B cell (primary cell): ENCODE data around the gene TSPAN9. TPM values are rescaled to one million over a fixed set of nuclear protein-coding genes. Genes with fewer than 3 reads are reported as not detected.

Experiments used
- ATAC-seq: fragments of 200-7000 bp; cut with Tn5 transposase; one replicate; pipeline ENCODE4 v1.10.0; 2021; ENCODE audit warnings: low read depth, mild to moderate bottlenecking, moderate number of reproducible peaks, moderate library complexity
- CTCF ChIA-PET: fragments of 350-600 bp; sonication (Branson Sonifier 250); formaldehyde crosslinking; loops from one replicate; lab custom pipeline; 2021; ENCODE audit warnings: antibody characterized with exemption, inconsistent platforms; lab: Charles Lee
- POLR2A ChIA-PET: fragments of 350-600 bp; sonication (Branson Sonifier 250); formaldehyde crosslinking; loops from one replicate; lab custom pipeline; 2021; ENCODE audit warnings: antibody characterized with exemption; lab: Charles Lee
- DNase-seq: peaks from one replicate; pipeline ENCODE4 v3.0.0; 2013
- H2AFZ ChIP-seq: 2 replicates; pipeline ENCODE4 v1.6.1; 2012; ENCODE audit warnings: mild to moderate bottlenecking, low read depth, low read length; ENCODE audit not compliant: insufficient read depth, poor library complexity, severe bottlenecking
- H3K27ac ChIP-seq, 2 donors: 1 replicate in 1 of 2; 2 replicates in 1 of 2; pipeline ENCODE4 v1.5.1; 2012 to 2013; ENCODE audit warnings: low read length in 2 of 2, mild to moderate bottlenecking in 2 of 2, moderate library complexity in 1 of 2
- H3K27me3 ChIP-seq, 4 experiments: fragments of 200-600 bp in 1 of 4; sonication (generic) in 1 of 4; replicated peaks in 1 of 4; 1 replicate in 2 of 4; 2 replicates in 2 of 4; pipeline versions ENCODE4 v1.6.1 to v1.7.0; 2013 to 2016; ENCODE audit warnings: low read length in 3 of 4, mild to moderate bottlenecking in 2 of 4, mixed read lengths in 1 of 4, moderate library complexity in 1 of 4; ENCODE audit not compliant: insufficient read depth in 4 of 4, control insufficient read depth in 3 of 4; ENCODE audit errors: control extremely low read depth in 1 of 4
- H3K36me3 ChIP-seq, 2 experiments: replicated peaks in 1 of 2; 1 replicate in 1 of 2; 2 replicates in 1 of 2; pipeline versions ENCODE4 v1.6.1 to v1.7.1; 2013; ENCODE audit warnings: low read length in 1 of 2; ENCODE audit not compliant: insufficient read depth in 2 of 2, control insufficient read depth in 1 of 2; ENCODE audit errors: control extremely low read depth in 1 of 2, extremely low read depth in 1 of 2
- H3K4me1 ChIP-seq, 2 donors: fragments of 200-600 bp in 1 of 2; sonication (generic) in 1 of 2; 1 replicate in 1 of 2; 2 replicates in 1 of 2; pipeline versions ENCODE4 v1.5.1 to v1.6.1; 2013 to 2017; ENCODE audit warnings: low read length in 2 of 2; ENCODE audit not compliant: control insufficient read depth in 2 of 2, insufficient read depth in 2 of 2
- H3K4me2 ChIP-seq: replicated peaks from 2 replicates; pipeline ENCODE3; 2012; ENCODE audit warnings: mild to moderate bottlenecking, low read depth, low read length; ENCODE audit not compliant: poor library complexity, severe bottlenecking
- H3K4me3 ChIP-seq, 5 experiments: fragments of 200-600 bp in 1 of 5; sonication (generic) in 1 of 5; 1 replicate in 3 of 5; 2 replicates in 2 of 5; pipeline versions ENCODE4 v1.5.1 to v1.7.0; 2011 to 2016; ENCODE audit warnings: low read length in 4 of 5, mild to moderate bottlenecking in 4 of 5, low read depth in 2 of 5, control low read depth in 1 of 5, moderate library complexity in 1 of 5; ENCODE audit not compliant: insufficient read depth in 1 of 5; ENCODE audit errors: control extremely low read depth in 1 of 5, extremely low read depth in 1 of 5
- H3K79me2 ChIP-seq: fragments of 200-600 bp; sonication (generic); one replicate; pipeline ENCODE4 v1.6.0; 2016; ENCODE audit warnings: low read length; ENCODE audit not compliant: control insufficient read depth, insufficient read depth
- H3K9ac ChIP-seq: fragments of 200-600 bp; sonication (generic); 2 replicates; pipeline ENCODE4 v1.6.1; 2017; ENCODE audit warnings: mild to moderate bottlenecking, low read length, moderate library complexity
- H3K9me3 ChIP-seq, 3 donors: one replicate each; pipeline versions ENCODE4 v1.6.1 to v1.7.1; 2013; ENCODE audit warnings: low read length in 2 of 3; ENCODE audit not compliant: control insufficient read depth in 2 of 3, insufficient read depth in 1 of 3; ENCODE audit errors: control extremely low read depth in 1 of 3
- H4K20me1 ChIP-seq: 2 replicates; pipeline ENCODE4 v1.6.0; 2012; ENCODE audit warnings: mild to moderate bottlenecking, low read length; ENCODE audit not compliant: insufficient read depth, control insufficient read depth, poor library complexity, severe bottlenecking
- H3K27ac Mint-ChIP-seq: one replicate; pipeline ENCODE4 v1.8.0; 2021; ENCODE audit warnings: mixed read lengths
- H3K27me3 Mint-ChIP-seq: one replicate; pipeline ENCODE4 v1.8.0; 2021; ENCODE audit warnings: mixed read lengths
- H3K4me1 Mint-ChIP-seq: one replicate; pipeline ENCODE4 v1.8.0; 2021; ENCODE audit warnings: mixed read lengths
- H3K4me3 Mint-ChIP-seq: one replicate; pipeline ENCODE4 v1.8.0; 2021; ENCODE audit warnings: mixed read lengths
- H3K9me3 Mint-ChIP-seq: one replicate; pipeline ENCODE4 v1.8.0; 2022; ENCODE audit warnings: mixed read lengths; ENCODE audit not compliant: insufficient read depth
- CTCF ChIP-seq: fragments of 200-600 bp; IDR thresholded peaks from one replicate; pipeline ENCODE4 v1.8.0; 2022; ENCODE audit warnings: antibody characterized with exemption, mild to moderate bottlenecking
- EZH2 ChIP-seq: IDR thresholded peaks from 2 replicates; pipeline ENCODE4 v1.6.1; 2012; ENCODE audit warnings: borderline replicate concordance, low read depth, mild to moderate bottlenecking, moderate library complexity, low read length; ENCODE audit not compliant: insufficient read depth, poor library complexity, severe bottlenecking
- WGBS: methylation state at CpG from one replicate; pipeline ENCODE4 v1.1.5; 2013; ENCODE audit warnings: missing lambda C conversion rate; ENCODE audit not compliant: insufficient coverage; 5-methylcytosine and 5-hydroxymethylcytosine counted together
- intact Hi-C: fragments of 100-400 bp; cut with micrococcal nuclease; formaldehyde crosslinking; loops from one replicate; pipeline ENCODE4 v1.10.0; 2022
- polyA plus RNA-seq: library from polyadenylated mRNA; depleted of rRNA; stranded (reverse); fragments of >200 nt; gene quantifications from 2 replicates; pipeline ENCODE4 v1.2.3, GENCODE V29; 2012
- total RNA-seq, 2 donors: library from RNA; stranded (reverse); fragments of 120-200 nt in 1 of 2; gene quantifications; 1 replicate in 1 of 2; 2 replicates in 1 of 2; pipeline versions ENCODE4 v1.2.3 to v1.2.4, GENCODE V29; 2013 to 2022

Gene TSPAN9
- total and polyA plus RNA-seq, 2 donors (not counting 1 experiment from before 2014, with no cell fraction given), result 0.15 to 0.37 TPM

GRCh38 chr12:3309805-3310204, 232.6 kb downstream of the TSPAN9 start:
- no peaks in the 10 kb centered on the region for H3K9me3 ChIP-seq
- TF ChIP-seq EZH2 (no peak), CTCF (no peak)
- no peak overlapping the region for H3K4me3 ChIP-seq
- Mint-ChIP-seq H3K4me3 (no peak overlapping the region), H3K4me1 (no peaks in the 10 kb centered on the region), H3K9me3 (no peaks in the 10 kb centered on the region), H3K27me3 (peaks cover 24% of the 10 kb centered on the region), H3K27ac (no peak overlapping the region)
- intact Hi-C loops, result loop anchor here (10.0 kb wide), 1 partner anchor 965 kb away; the partner anchor contains the start of gene CCND2
- DNase-seq (no peak), ATAC-seq (no peak)
- no peaks in the 10 kb centered on the region for H3K36me3 ChIP-seq
- no peak overlapping the region for H3K9ac ChIP-seq
- H3K27ac ChIP-seq, result no peak overlapping the region
- no peak overlapping the region for H2AFZ ChIP-seq
- H3K79me2 ChIP-seq, result no peaks in the 10 kb centered on the region
- H3K4me2 ChIP-seq, result no peak overlapping the region
- H4K20me1 ChIP-seq, result no peaks in the 10 kb centered on the region
- H3K27me3 ChIP-seq, result peaks cover 0 to 8% (median 0%) of the 10 kb centered on the region in 4 experiments
- WGBS, result 90% methylated on average over 9 of the region's 9 CpGs
- H3K4me1 ChIP-seq, result no peaks in the 10 kb centered on the region
- CTCF ChIA-PET, result interaction anchor here (1.6 kb wide), 1 partner anchor 9 kb away, joined by 8 read pairs; no protein-coding TSS in a partner anchor
- POLR2A ChIA-PET, result no interaction called here

- TF ChIP-seq EZH2, result no peak
- no peak for TF ChIP-seq CTCF
- peaks cover 30% of the 10 kb centered on the region for H3K27me3 Mint-ChIP-seq
- no peak overlapping the region for H3K27ac ChIP-seq
- 86% methylated on average over 12 of the region's 18 CpGs for WGBS
- H3K9me3 Mint-ChIP-seq, result no peaks in the 10 kb centered on the region
- intact Hi-C loops, result no loop called here
- H2AFZ ChIP-seq, result no peak overlapping the region
- H3K4me1 ChIP-seq, result no peaks in the 10 kb centered on the region
- ChIA-PET CTCF (interaction anchor here (5.6 kb wide), 1 partner anchor 10 kb away, joined by 39 read pairs; no protein-coding TSS in a partner anchor), POLR2A (no interaction called here)
- no peak overlapping the region for H3K4me2 ChIP-seq
- H4K20me1 ChIP-seq, result no peaks in the 10 kb centered on the region
- H3K79me2 ChIP-seq, result no peaks in the 10 kb centered on the region
- peaks cover 0 to 8% (median 0%) of the 10 kb centered on the region in 4 experiments for H3K27me3 ChIP-seq
- no peak for DNase-seq
- H3K4me3 Mint-ChIP-seq, result no peak overlapping the region
- no peak overlapping the region for H3K27ac Mint-ChIP-seq
- no peaks in the 10 kb centered on the region for H3K9me3 ChIP-seq
- H3K9ac ChIP-seq, result no peak overlapping the region
- H3K4me3 ChIP-seq, result no peak overlapping the region
- no peaks in the 10 kb centered on the region for H3K4me1 Mint-ChIP-seq
- ATAC-seq, result no peak
- H3K36me3 ChIP-seq, result no peaks in the 10 kb centered on the region
These were observed 233.3 kb downstream of the TSPAN9 start for GRCh38 chr12:3310271-3311026.
